ENCODE results near the gene IQCE.

IQCE gene, protein sequence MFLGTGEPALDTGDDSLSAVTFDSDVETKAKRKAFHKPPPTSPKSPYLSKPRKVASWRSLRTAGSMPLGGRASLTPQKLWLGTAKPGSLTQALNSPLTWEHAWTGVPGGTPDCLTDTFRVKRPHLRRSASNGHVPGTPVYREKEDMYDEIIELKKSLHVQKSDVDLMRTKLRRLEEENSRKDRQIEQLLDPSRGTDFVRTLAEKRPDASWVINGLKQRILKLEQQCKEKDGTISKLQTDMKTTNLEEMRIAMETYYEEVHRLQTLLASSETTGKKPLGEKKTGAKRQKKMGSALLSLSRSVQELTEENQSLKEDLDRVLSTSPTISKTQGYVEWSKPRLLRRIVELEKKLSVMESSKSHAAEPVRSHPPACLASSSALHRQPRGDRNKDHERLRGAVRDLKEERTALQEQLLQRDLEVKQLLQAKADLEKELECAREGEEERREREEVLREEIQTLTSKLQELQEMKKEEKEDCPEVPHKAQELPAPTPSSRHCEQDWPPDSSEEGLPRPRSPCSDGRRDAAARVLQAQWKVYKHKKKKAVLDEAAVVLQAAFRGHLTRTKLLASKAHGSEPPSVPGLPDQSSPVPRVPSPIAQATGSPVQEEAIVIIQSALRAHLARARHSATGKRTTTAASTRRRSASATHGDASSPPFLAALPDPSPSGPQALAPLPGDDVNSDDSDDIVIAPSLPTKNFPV

DNA sequence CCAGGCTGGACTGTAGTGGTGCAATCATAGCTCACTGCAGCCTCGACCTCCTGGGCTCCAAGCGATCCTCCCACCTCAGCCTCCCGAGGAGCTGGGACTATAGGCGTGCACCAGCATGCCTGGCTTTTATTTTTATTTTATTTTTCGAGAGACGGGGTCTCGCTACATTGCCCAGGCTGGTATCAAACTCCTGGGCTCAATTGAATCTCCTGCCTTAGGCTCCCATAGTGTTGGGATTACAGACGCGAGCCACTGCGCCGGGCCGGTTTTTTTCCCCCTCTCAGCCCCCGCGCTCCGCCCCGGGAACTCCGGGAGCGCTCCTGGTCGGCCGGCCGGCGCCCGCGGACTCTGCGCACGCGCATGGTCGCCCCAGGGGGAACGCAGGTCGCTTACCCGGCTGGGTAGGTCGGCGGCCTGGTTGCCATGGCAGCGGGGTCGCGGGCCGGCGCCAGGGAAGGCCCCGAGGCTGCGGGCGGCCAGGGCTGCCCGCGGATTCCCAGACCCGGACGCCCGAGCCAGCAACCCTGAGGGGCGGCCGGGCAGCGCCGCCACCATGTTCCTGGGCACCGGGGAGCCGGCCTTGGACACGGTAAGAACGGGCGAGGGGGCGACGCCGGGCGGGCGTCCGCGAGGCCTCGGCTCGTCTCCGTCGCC, at the start of gene IQCE:
IQCE (plus strand) TSS at position 351 of the 654 bp plus-strand sequence; CDS start at position 554, 203 bp downstream.
- peak; percentile 91 for DNase-seq

DNA sequence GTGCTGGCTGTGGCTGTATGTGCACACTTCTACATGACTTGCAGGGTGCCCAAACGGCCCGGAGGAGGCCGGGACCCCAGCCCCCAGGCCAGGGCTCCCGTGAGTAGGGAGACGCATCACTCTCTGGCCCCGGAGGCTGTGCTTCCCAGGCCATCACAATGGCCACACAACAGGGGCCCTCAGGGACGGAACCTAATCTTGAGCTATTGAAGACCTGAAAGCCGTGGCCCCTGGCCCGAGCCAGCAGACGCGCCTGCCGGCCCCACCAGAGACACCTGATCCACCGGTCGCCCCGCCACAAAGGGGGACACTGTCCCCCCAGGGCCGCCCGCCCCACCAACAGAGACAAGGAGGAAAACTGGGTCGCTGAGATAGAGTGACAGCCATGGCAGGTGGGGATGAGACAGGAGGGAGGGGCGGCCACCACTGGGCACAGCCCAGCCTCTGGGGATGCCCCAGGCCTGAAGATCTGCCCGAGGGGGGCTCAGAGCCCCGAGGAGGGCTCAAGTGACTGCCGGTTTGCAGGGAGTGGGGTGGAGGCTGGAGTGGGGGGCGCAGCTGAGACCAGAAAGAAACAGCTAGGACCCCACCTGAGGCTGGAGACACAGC, 49.4 kb upstream of the IQCE start:
- no peak for DNase-seq

DNA sequence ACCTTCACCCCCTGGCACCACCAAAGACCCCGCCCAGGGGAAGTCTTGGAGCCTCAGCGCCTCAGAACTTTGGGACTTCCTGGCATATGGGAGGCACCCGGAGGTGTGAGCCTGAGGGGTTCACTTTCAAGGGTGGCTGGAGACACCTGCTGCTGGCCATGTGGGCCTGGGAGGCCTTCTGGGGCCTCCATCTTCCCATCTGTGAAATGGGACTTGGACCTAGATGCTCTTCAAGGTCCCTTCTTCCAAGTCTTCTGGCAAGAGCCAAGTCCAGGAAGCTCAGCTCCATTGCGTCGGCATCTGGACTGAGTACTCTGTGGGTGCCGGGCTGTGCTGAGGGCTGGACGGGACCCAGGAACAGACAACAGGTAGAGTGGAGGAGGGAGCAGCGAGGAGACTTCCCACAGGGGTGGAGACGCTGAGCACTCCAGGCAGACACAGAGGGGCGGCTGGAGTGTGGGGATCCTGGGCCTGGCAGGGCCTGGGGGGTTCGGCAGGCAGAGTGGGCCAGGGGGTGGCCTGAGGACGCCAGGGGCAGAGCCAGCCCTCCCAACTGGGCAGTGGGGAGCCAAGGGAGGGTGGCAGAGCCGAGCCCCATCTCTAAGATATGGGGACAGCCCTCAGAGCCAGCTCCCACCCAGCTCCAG, 48.5 kb upstream of the IQCE start:
- DNase-seq, result no peak

DNA sequence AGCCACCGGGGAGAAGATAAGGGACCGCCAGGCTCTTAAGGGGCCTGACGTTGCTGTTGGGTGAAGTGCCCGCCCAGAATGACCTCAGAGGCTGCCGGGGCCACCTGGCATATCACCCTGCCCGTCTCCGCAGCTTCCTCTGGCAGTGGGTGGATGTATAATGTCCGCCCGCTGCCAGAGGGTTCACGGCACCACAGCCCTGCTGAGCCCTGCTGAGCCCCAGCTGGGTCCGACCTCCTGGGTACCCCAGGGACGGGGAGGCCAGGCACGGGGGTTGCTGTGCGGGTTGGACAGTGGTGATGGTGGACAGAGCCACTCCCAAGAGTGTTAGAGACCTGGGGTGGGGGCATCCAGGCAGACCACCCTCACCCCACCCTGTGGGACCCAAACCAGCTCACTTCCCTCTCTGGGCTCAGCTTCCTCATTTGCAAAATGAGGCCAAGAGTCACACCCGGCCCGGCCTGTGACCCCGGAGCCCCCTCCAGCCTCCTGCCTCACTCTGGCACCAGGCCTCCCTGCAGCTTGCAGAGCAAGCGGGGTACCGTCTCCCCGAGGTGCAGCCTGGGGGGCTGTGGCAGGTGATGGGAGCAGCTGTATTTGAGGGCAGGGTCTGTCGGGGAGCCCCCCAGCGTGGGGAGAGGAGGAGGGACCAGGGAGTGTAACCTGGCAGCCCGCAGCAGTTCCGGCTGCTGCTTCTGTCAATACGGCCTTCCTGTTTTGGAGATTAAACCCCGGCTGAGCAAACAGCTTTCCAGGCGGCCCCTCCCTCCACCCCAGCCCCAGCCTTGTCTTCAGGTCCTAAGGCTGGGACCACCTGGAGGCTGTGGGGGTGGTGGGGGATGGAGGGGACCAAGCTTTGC, 47.6 kb upstream of the IQCE start:
- peak; percentile 88 for DNase-seq

DNA sequence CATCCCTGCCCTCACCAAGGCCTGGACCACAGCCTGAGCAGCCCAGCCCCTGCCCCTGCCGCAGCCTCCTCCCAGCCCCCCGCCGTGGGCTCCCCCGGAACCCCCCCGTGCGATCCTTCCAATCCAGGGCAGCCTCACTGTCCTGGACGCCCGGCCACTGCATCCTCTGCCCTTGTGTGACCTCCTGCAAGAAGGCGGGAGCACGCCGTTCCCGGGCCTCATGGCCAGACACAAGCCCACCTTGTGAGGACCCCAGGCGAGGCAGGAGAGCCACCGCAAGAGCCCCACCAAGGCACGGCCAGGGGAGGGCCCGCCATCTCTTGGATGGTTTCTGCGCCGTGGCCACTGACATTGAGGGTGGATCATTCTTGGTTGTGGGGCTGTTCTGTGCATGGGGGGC, 47.0 kb upstream of the IQCE start:
- no peak for DNase-seq

DNA sequence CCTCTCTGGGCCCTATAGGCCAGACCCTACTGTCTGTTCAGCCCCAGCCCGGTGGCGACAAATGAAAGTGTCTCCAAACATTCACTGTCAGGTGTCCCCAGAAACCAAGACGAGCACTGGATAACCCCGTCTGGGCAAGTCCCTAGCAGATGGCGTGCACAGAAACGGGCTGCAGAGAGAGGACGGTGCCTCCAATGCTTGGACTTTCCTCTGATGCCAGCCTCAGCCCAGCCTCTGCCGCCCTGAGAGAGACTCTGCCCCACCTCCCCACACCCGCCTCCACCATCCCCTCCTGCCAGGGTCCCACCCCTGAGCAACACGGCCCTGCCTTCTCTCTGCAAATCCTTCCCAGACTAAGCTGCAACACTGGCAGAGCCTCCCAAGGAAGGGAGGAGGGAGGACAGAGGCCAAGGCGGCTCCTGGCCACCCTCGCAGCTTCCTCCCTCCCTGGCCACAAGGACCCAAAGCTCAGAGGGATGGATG, 46.6 kb upstream of the IQCE start:
- no peak for DNase-seq

DNA sequence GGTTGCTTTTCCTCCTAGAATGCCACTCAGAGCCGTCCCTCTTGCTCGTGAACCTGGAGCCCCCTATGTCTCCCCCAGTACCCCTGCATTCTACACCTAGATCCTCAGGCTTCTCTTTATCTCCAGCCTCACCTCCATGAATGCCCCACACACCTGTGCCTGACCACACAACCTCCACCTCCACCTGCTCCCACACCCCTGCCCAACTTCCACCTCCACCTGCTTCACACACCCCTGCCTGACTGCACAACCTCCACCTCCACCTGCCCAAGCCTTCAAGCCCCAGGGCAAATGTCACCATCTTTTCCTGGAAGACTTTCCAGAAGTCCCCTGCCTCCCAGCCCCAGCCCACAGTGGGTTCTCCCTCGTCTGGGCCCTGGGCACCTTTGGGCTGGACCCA, 46.1 kb upstream of the IQCE start:
- peak; percentile 61 for DNase-seq

DNA sequence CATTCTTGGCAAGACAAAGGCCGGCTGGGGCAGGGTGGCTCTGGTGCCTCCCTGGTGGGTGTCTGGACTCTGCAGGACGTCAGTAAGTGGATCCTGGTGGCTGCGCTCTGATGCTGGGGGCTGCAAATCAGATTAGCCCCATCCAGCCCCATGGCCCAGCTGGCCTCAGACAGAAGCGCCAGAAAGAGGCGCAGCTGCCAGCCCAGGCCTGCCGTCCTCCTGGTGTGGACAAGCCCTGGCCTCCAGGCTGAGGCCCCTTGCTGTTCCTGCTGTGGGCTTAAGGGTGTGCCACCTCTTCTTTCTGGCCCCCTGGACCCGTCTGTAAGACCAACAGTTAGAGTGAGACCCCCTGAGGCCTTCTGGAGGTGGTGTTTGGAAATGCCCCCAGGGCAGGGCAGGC, 45.1 kb upstream of the IQCE start:
- DNase-seq, result peak; percentile 38

DNA sequence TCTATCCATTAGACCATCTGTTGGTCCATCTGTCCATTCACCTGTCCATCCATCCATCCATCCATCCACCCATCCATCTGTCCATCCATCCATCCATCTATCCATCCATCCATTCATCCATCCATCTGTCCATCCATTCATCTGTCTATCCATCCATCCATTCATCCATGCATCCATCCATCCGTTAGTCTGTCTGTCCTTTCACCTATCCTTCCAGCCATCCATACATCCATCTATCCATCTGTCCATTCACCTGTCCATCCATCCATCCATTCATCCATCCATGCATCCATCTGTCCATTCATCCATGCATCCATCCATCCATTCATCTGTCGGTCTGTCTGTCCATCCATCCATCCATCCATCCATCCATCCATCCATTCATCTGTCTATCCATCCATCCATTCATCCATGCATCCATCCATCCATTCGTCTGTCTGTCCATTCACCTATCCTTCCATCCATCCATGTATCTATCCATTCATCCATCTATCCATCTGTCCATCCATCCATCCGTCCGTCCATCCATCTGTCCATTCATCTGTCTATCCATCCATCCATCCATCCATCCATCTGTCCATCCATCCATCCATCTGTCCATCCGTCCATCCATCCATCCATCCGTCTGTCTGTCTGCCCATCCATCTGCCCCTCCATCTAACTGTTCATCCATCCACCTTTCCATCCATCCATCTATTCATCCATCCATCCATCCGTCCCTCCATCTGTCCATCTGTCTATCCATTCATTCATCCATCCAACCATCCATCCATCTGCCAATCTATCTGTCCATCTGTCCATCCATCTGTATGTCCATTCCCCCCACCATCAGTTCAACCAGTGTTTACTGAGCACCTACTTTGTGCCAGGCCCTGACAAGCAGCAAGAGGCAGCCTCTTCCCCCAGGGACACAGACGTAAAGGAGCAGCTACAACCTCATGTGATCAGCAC, 44.0 kb upstream of the IQCE start:
- DNase-seq, result no peak

DNA sequence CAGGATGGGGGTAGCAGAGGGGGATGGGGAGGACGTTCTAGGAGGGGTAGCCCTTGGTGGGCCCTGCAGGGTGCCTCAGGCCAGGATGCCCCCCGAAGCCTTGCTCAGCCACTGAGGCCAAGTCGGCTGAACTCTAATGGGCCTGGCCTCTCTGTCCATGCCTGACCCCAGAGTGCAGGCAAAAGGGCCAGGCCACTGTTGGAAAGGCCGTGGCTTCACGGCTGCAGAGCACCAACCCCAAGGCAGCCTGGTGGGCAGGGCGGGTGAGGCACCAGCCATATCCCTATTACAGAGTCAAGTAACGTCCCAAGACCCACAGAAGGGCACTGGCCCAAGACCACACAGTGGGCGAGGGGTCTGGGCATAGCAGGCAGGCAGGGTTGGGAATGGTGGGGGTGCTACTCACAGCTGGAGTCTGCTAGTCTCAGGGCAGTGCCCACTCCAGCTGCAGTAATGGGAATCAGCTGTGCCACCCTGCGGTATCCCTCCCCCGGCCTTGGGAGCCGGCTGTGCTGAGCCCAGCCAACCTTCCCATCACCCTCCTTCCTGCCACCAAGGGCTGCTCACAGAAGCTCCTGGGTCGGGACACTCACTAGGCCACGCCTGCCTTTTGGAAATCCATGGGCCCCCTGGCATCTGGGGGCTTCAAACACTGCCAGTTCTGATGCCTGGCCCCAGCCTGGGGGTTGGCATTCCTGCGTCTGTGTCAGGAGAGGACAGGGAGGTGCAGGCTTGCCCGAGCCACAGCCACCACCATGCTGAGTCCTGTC, 43.2 kb upstream of the IQCE start:
- no peak for DNase-seq

DNA sequence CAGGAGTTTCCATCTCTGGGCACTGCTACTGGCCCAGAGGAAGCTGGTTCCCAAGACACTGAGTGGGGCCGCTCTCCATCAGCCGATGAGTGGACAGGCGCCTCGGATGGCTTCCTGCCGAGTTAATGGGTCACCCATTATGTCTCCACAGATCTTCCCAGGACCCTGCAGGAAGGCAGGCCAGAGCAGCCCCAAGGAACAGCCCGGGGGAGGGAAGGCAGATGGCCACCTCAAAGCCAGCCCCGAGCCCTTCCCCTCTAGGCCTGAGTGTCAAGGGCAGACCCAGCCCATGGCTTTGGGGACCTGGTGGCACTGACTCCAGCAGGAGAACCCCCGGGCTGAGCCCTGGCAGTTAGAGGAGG, 42.6 kb upstream of the IQCE start:
- DNase-seq, result peak; percentile 44

DNA sequence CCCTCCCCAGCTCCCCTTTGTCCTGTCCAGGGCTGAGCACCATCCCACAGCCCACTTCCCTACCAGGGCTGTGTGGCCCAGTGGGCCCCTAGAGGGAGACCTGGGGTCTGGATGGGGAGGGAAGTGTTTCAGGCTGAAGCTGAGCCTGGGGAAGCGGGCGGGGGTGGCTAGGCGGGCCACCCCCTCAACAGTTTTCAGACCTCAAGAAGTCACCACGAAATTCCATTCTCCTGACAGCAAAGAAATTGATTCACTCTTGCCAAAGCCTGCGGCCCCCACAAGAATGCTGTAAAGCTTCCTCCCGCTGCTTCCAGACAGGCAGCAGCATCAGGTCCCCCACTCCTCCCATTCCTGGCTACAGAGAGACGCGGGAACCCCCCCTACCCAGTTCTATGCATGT, 41.8 kb upstream of the IQCE start:
- no peak for DNase-seq

DNA sequence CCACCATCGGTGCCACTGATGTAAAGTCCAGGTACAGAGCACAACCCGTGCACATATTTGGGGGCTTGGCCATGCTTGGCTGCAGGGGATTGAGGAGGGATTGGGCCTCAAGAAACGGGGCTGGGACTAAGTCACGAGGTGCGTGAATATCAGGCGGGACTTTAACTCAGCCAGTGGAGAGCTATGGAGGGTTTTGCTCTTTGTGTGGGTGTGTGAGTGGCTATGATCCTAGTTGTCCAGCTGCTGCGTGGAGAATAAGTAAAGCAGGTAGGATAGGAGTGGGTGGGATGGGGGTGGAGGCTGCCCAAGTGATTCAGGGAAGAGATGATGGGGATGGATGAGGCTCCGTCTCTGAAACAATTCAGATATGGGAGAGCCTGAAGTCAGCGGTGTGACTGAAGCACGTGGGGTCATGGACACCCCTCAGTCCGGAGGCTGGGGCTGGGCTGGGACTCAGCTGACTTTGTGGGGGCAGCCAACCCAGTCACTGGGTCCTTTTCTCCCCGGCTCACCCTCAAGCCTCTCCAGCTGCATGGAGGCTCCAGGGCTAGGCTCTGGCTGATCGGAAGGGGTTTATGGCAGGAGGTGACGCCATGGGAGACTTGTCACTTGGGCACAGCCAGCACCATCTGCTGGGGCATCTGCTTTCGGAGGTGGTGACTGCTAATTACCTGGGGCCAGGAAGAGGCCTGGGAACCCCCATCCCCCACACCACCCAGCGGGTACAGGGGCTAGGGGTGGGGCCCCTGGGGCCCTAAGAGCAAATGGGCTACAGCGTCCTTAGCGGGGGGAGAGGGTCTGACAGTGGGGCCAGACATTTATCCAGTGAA, 40.9 kb upstream of the IQCE start:
- DNase-seq, result no peak

DNA sequence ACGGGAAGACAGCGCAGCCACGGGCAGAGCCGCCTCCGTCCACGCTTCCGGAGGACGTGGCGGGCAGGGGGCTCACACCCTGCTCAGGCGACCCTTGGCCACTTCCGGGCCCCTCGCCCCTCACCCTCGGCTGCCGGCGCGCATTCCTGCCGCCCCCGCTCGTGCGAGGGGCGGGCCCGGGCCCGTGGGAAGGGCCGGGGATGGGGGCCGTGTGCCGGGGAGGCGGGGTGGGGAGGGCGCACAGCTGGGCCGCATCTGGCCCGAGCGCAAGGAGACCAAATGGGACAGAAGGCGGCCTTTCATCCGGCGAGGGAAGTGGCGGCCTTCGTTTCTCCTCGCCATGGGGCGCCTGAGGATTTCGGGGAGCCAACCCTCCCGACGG, 40.1 kb upstream of the IQCE start:
- no peak for DNase-seq

DNA sequence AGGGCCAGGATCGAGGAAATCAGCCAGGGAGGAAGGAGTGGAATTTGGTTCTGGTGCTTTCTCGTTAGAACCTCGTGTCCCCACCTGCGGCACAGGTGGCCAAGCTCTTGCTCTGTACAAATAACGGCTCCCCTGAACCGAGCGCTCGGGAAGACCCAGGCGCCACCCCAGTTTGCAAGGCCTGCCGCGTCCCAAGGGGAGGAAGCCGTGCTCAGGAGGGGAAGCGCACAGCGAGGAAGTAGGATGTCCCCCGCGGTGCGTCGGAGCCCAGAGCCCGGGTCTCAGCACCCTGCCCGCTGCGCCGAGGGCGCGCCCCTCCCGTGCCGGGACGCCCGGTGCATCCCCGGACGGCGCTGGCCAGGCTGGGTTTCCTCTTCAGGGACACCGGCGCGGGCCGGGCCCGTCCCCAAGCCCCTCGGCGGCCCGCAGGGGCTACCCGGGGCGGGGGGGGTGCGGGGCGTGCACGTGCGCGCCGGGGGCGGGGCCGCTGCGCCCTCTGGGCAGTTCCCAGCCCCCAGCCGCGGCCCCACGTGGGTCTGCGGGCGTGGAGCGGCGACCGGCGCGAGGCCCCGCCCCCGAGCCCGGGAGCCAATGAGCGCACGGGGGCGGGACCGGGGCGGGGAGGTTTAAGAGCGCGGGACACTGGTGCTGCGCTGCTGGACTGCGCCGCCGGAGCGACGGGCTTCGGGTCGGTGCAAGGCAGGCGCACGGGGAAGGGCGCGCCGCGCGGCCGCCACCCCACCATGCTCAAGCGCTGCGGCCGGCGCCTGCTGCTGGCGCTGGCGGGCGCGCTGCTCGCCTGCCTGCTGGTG, 39.5 kb upstream of the IQCE start, which contains the start of gene LFNG:
LFNG (plus strand) TSS at position 656 of the 812 bp plus-strand sequence; CDS start at position 744, 88 bp downstream.
- DNase-seq, result peak; percentile 93

DNA sequence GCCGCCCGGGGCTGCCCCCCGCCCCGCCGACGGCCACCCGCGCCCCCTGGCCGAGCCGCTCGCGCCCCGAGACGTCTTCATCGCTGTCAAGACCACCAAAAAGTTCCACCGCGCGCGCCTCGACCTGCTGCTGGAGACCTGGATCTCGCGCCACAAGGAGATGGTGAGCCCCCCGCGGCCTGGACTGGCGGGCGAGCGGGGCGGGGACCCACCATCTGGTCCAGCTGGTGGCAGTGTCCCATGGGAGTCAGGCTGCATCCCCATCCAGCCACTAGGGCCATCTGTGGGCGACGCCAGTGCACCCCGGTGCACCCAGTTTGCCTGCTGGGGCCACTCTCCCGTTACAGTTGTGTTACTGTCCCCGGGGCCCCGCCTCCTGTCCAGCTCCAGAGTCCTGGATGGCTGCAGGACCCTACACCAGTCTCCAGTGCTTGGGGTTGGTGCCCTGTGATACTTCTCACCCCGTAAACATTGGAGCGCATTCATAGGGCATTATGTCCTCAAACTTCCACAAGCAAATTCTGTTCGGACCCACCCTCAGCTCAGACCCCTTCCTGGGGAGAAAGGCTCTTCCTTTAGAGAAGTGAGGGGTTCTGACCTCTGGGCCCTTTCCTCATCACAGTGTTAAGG, 38.5 kb upstream of the IQCE start:
- DNase-seq, result peak; percentile 43

DNA sequence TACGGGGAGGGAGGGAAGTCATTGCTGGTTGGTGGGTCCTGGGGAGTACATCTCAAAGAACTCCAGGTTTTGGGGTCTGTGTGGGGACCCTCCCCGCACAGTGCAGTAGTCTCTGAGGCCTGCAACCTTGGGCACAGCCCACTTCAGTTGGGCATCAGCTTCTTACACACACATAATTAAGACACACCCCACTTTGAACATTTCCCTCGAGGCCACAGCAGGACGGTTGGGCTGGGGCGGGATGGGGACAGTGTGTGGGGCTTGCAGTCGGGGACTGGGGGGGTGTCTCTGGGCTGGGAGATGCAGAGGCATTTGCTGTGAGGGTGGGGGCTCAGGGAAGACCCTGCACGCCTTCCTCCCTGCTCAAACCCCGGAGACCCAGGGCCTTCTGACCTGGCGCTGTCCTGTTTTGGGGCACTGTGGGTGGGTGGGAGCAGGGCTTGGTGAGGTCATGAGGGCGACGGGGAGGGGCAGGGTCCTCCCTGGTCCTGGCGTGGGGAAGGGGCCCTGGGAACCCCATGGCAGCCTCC, 38.0 kb upstream of the IQCE start:
- no peak for DNase-seq

All from NCI-H146 (cell line).